OCI-LY7 (cell line): ENCODE results near the gene RAB44. TPM values are rescaled to one million over a fixed set of nuclear protein-coding genes. Genes with fewer than 3 reads are reported as not detected.

Experiments used
- BruUV-seq: library from RNA; stranded (reverse); fragments of 400-500 nt; replicated peaks from 2 replicates; lab custom pipeline; 2021; lab: Mats Ljungman, UMichigan
- CTCF ChIA-PET: fragments of 300-600 bp; sonication (Branson Sonifier 250); formaldehyde crosslinking; loops from one replicate; lab custom pipeline; 2022; ENCODE audit warnings: antibody characterized with exemption; ENCODE audit not compliant: unreplicated experiment; lab: Charles Lee
- POLR2A ChIA-PET: fragments of 300-600 bp; sonication (Branson Sonifier 250); formaldehyde crosslinking; loops from one replicate; lab custom pipeline; 2022; ENCODE audit warnings: antibody characterized with exemption; lab: Charles Lee
- DNase-seq: peaks from one replicate; pipeline ENCODE4 v3.0.0-alpha.2; 2015; ENCODE audit warnings: low spot score
- H2AFZ ChIP-seq: fragments of 200-600 bp; sonication (generic), shearing (Covaris generic); 2 replicates; pipeline ENCODE4 v1.6.1; 2014; ENCODE audit warnings: mild to moderate bottlenecking, antibody characterized with exemption, low read length, moderate library complexity
- H3K27ac ChIP-seq: fragments of 200-600 bp; sonication (generic); 2 replicates; pipeline ENCODE4 v1.5.1; 2014; ENCODE audit warnings: mixed run types, low read depth, mild to moderate bottlenecking, moderate library complexity, low read length, inconsistent platforms; ENCODE audit not compliant: poor library complexity, severe bottlenecking
- H3K36me3 ChIP-seq: fragments of 200-600 bp; sonication (generic); 2 replicates; pipeline ENCODE4 v1.6.1; 2014; ENCODE audit warnings: mild to moderate bottlenecking, antibody characterized with exemption, low read length, moderate library complexity, mixed read lengths; ENCODE audit not compliant: insufficient read depth
- H3K4me1 ChIP-seq: fragments of 200-600 bp; sonication (generic); 2 replicates; pipeline ENCODE4 v1.5.1; 2014; ENCODE audit warnings: mild to moderate bottlenecking, low read length; ENCODE audit not compliant: insufficient read depth, poor library complexity, severe bottlenecking
- H3K4me2 ChIP-seq: fragments of 200-600 bp; sonication (generic); 2 replicates; pipeline ENCODE4 v1.6.1; 2014; ENCODE audit warnings: mild to moderate bottlenecking, low read length
- H3K4me3 ChIP-seq: fragments of 200-600 bp; sonication (generic); 2 replicates; pipeline ENCODE4 v1.5.1; 2014; ENCODE audit warnings: mild to moderate bottlenecking, low read depth, low read length; ENCODE audit not compliant: poor library complexity, severe bottlenecking
- H3K79me2 ChIP-seq: fragments of 200-600 bp; sonication (generic); 2 replicates; pipeline ENCODE4 v1.6.1; 2016; ENCODE audit warnings: low read depth, mild to moderate bottlenecking, low read length, moderate library complexity, mixed read lengths; ENCODE audit not compliant: insufficient read depth
- H3K9me2 ChIP-seq: fragments of 200-600 bp; sonication (generic); 2 replicates; pipeline ENCODE4 v1.6.1; 2016; ENCODE audit warnings: mild to moderate bottlenecking, low read length, mixed read lengths; ENCODE audit not compliant: insufficient read depth
- H3K9me3 ChIP-seq: fragments of 200-600 bp; sonication (generic); 2 replicates; pipeline ENCODE4 v1.6.1; 2014; ENCODE audit warnings: mild to moderate bottlenecking, mixed run types, low read length, mixed read lengths
- H4K20me1 ChIP-seq: fragments of 200-600 bp; sonication (generic); 2 replicates; pipeline ENCODE4 v1.6.1; 2014; ENCODE audit warnings: mild to moderate bottlenecking, antibody characterized with exemption, low read length, moderate library complexity, mixed read lengths; ENCODE audit not compliant: insufficient read depth
- CTCF ChIP-seq: fragments of 200-600 bp; sonication (generic); conservative IDR thresholded peaks from 2 replicates; pipeline ENCODE4 v1.5.1; 2014; ENCODE audit warnings: mild to moderate bottlenecking, antibody characterized with exemption, low read length, moderate library complexity, mixed read lengths
- EZH2phosphoT487 ChIP-seq: fragments of 200-600 bp; sonication (generic); IDR thresholded peaks from 2 replicates; pipeline ENCODE4 v1.6.1; 2018; ENCODE audit warnings: low read depth, borderline replicate concordance, mild to moderate bottlenecking, mixed run types, antibody characterized with exemption, low read length, moderate library complexity, mixed read lengths
- intact Hi-C: fragments of 100-400 bp; cut with micrococcal nuclease; formaldehyde crosslinking; loops from one replicate; pipeline ENCODE4 v1.10.0; 2022; ENCODE audit not compliant: unreplicated experiment
- total RNA-seq, 2 experiments: library from RNA; depleted of rRNA in 1 of 2; stranded (reverse); fragments of >200 nt in 1 of 2; shearing (Covaris generic) in 1 of 2; gene quantifications; 2 replicates each; pipeline ENCODE4 v1.2.3, GENCODE V29; 2014 to 2022

The RAB44 gene
- total RNA-seq, 2 experiments from 2014 or later, result 0.09 TPM; not detected in 1

GRCh38 chr6:36698871-36699271 lies 1.2 kb downstream of the RAB44 start:
- H4K20me1 ChIP-seq, result no peaks in the 10 kb centered on the region
- H3K36me3 ChIP-seq, result no peaks in the 10 kb centered on the region
- ChIA-PET POLR2A (no interaction called here), CTCF (no interaction called here)
- no peak overlapping the region for H3K27ac ChIP-seq
- no peak overlapping the region for H2AFZ ChIP-seq
- no peak for TF ChIP-seq EZH2phosphoT487
- intact Hi-C loops, result no loop called here
- H3K4me1 ChIP-seq, result peaks cover 19% of the 10 kb centered on the region
- H3K4me2 ChIP-seq, result no peak overlapping the region
- H3K9me2 ChIP-seq, result no peaks in the 10 kb centered on the region
- no peak for DNase-seq
- no peak overlapping the region for H3K4me3 ChIP-seq
- BruUV-seq, result no TSS peak
- no peaks in the 10 kb centered on the region for H3K79me2 ChIP-seq
- no peaks in the 10 kb centered on the region for H3K9me3 ChIP-seq

GRCh38 chr6:36699348-36699747 lies 1.7 kb downstream of the RAB44 start:
- H3K27ac ChIP-seq, result no peak overlapping the region
- no peaks in the 10 kb centered on the region for H3K9me3 ChIP-seq
- H3K9me2 ChIP-seq, result no peaks in the 10 kb centered on the region
- no peak overlapping the region for H3K4me3 ChIP-seq
- peaks cover 17% of the 10 kb centered on the region for H3K4me1 ChIP-seq
- no peak for TF ChIP-seq CTCF
- no peak for TF ChIP-seq EZH2phosphoT487
- no peak overlapping the region for H3K4me2 ChIP-seq
- no peaks in the 10 kb centered on the region for H3K79me2 ChIP-seq
- no peaks in the 10 kb centered on the region for H3K36me3 ChIP-seq
- CTCF ChIA-PET, result no interaction called here
- DNase-seq, result no peak
- no TSS peak for BruUV-seq
- H4K20me1 ChIP-seq, result no peaks in the 10 kb centered on the region
- POLR2A ChIA-PET, result no interaction called here
- intact Hi-C loops, result no loop called here
- no peak overlapping the region for H2AFZ ChIP-seq

GRCh38 chr6:36700071-36700812 lies 2.6 kb downstream of the RAB44 start:
- POLR2A ChIA-PET, result interaction anchor here (0.7 kb wide), 1 partner anchor 54 kb away, joined by 4 read pairs; no protein-coding TSS in a partner anchor
- Histone ChIP-seq H3K79me2 (no peaks in the 10 kb centered on the region), H3K9me3 (no peaks in the 10 kb centered on the region), H3K4me2 (no peak overlapping the region), H3K27ac (no peak overlapping the region), H3K4me3 (no peak overlapping the region), H3K36me3 (no peaks in the 10 kb centered on the region), H2AFZ (no peak overlapping the region), H3K4me1 (peaks cover 8% of the 10 kb centered on the region), H3K9me2 (no peaks in the 10 kb centered on the region), H4K20me1 (no peaks in the 10 kb centered on the region)
- BruUV-seq, result no TSS peak
- TF ChIP-seq CTCF (no peak), EZH2phosphoT487 (no peak)
- no peak for DNase-seq
- intact Hi-C loops, result loop anchor here (2.0 kb wide), 1 partner anchor 17 kb away; no protein-coding TSS in a partner anchor
- CTCF ChIA-PET, result interaction anchor here (0.8 kb wide), 1 partner anchor 72 kb away, joined by 10 read pairs; no protein-coding TSS in a partner anchor
